Mucosa of rectum (tissue), 2 donors: ENCODE results near the gene HMGB2.
A peak's percentile ranks its signal among the peaks of the same experiment; 100 is the strongest.

ENCODE experiments used
- H3K27ac ChIP-seq, 2 donors: one replicate each; pipeline ENCODE4 v1.7.0; 2013; ENCODE audit warnings: inconsistent platforms in 2 of 2, low read depth in 2 of 2, low read length in 2 of 2
- H3K27me3 ChIP-seq, 2 donors: one replicate each; pipeline ENCODE4 v1.7.0; 2013; ENCODE audit warnings: low read length in 2 of 2; ENCODE audit not compliant: control insufficient read depth in 2 of 2, insufficient read depth in 2 of 2
- H3K36me3 ChIP-seq, 2 donors: one replicate each; pipeline ENCODE4 v1.7.0; 2013; ENCODE audit warnings: low read length in 2 of 2; ENCODE audit not compliant: control insufficient read depth in 2 of 2, insufficient read depth in 2 of 2
- H3K4me1 ChIP-seq, 2 donors: one replicate each; pipeline ENCODE4 v1.7.0; 2013; ENCODE audit warnings: low read length in 2 of 2, mild to moderate bottlenecking in 1 of 2; ENCODE audit not compliant: control insufficient read depth in 2 of 2, insufficient read depth in 2 of 2
- H3K4me3 ChIP-seq, 2 donors: one replicate each; pipeline ENCODE4 v1.7.0; 2013; ENCODE audit warnings: low read length in 2 of 2
- H3K9ac ChIP-seq, 2 donors: one replicate each; pipeline ENCODE4 v1.7.0; 2013; ENCODE audit warnings: low read length in 2 of 2, low read depth in 1 of 2, mild to moderate bottlenecking in 1 of 2
- H3K9me3 ChIP-seq, 2 donors: one replicate each; pipeline ENCODE4 v1.7.0; 2013; ENCODE audit warnings: low read length in 2 of 2; ENCODE audit not compliant: control insufficient read depth in 2 of 2
- donor health status: healthy.
- donor health status: Normal muscosa, but diverticular disease.

HMGB2 gene

GRCh38 chr4:173337463-173337862, 3.3 kb upstream of the HMGB2 start:
- H3K27me3 ChIP-seq = no peaks in the 10 kb centered on the region
- H3K9me3 ChIP-seq = no peaks in the 10 kb centered on the region
- no peak overlapping the region for H3K9ac ChIP-seq
- no peak overlapping the region for H3K27ac ChIP-seq
- H3K36me3 ChIP-seq = no peaks in the 10 kb centered on the region
- H3K4me3 ChIP-seq = no peak overlapping the region
- peaks cover 9% of the 10 kb centered on the region in 2 donors for H3K4me1 ChIP-seq

- Histone ChIP-seq H3K9me3 (no peaks in the 10 kb centered on the region), H3K36me3 (peaks cover 4% of the 10 kb centered on the region in 2 donors), H3K4me1 (peaks cover 9 to 15% of the 10 kb centered on the region in 2 donors), H3K27me3 (no peaks in the 10 kb centered on the region), H3K27ac (peak overlapping the region; percentile 79 to 100), H3K9ac (peak overlapping the region; percentile 61 to 75), H3K4me3 (peak overlapping the region; percentile 95 to 99)
Measured at GRCh38 chr4:173334891-173335752, 964 bp upstream of the HMGB2 start.

- Histone ChIP-seq H3K4me1 (peaks cover 9 to 15% of the 10 kb centered on the region in 2 donors), H3K9me3 (no peaks in the 10 kb centered on the region), H3K9ac (peak overlapping the region; percentile 98 to 100), H3K36me3 (peaks cover 8 to 12% of the 10 kb centered on the region in 2 donors), H3K27ac (peak overlapping the region; percentile 99 to 100), H3K27me3 (no peaks in the 10 kb centered on the region), H3K4me3 (peak overlapping the region; percentile 95 to 99)
Measured at GRCh38 chr4:173333658-173334084, 487 bp downstream of the HMGB2 start.

- Histone ChIP-seq H3K4me1 (peaks cover 9 to 15% of the 10 kb centered on the region in 2 donors), H3K4me3 (peak overlapping the region; percentile 91 to 99), H3K27ac (peak overlapping the region; percentile 99 to 100), H3K9ac (peak overlapping the region; percentile 61 to 100), H3K9me3 (no peaks in the 10 kb centered on the region), H3K36me3 (peaks cover 12 to 13% of the 10 kb centered on the region in 2 donors), H3K27me3 (no peaks in the 10 kb centered on the region)
Measured at GRCh38 chr4:173332963-173333657, 1.0 kb downstream of the HMGB2 start.

GRCh38 chr4:173332021-173332487, 2.1 kb downstream of the HMGB2 start:
- peak overlapping the region; percentile 91 to 99 for H3K4me3 ChIP-seq
- H3K27me3 ChIP-seq = no peaks in the 10 kb centered on the region
- peaks cover 12 to 13% of the 10 kb centered on the region in 2 donors for H3K36me3 ChIP-seq
- H3K9me3 ChIP-seq = no peaks in the 10 kb centered on the region
- peak overlapping the region in 1 of 2 donors; percentile 3 for H3K27ac ChIP-seq
- peaks cover 9 to 15% of the 10 kb centered on the region in 2 donors for H3K4me1 ChIP-seq
- H3K9ac ChIP-seq = peak overlapping the region in 1 of 2 donors; percentile 100

- Histone ChIP-seq H3K9ac (no peak overlapping the region), H3K36me3 (peaks cover 12 to 13% of the 10 kb centered on the region in 2 donors), H3K27me3 (no peaks in the 10 kb centered on the region), H3K9me3 (no peaks in the 10 kb centered on the region), H3K4me3 (no peak overlapping the region), H3K4me1 (peaks cover 9 to 15% of the 10 kb centered on the region in 2 donors), H3K27ac (no peak overlapping the region)
Measured at GRCh38 chr4:173330590-173330989, 3.6 kb downstream of the HMGB2 start.

GRCh38 chr4:173328236-173328901, 5.8 kb downstream of the HMGB2 start:
- Histone ChIP-seq H3K9me3 (no peaks in the 10 kb centered on the region), H3K4me3 (no peak overlapping the region), H3K36me3 (peaks cover 16 to 17% of the 10 kb centered on the region in 2 donors), H3K27me3 (no peaks in the 10 kb centered on the region), H3K4me1 (peaks cover 6 to 15% of the 10 kb centered on the region in 2 donors), H3K27ac (no peak overlapping the region), H3K9ac (no peak overlapping the region)

- no peaks in the 10 kb centered on the region for H3K4me1 ChIP-seq
- H3K27ac ChIP-seq = no peak overlapping the region
- H3K27me3 ChIP-seq = no peaks in the 10 kb centered on the region
- no peak overlapping the region for H3K4me3 ChIP-seq
- peaks cover 26 to 28% of the 10 kb centered on the region in 2 donors for H3K36me3 ChIP-seq
- H3K9me3 ChIP-seq = no peaks in the 10 kb centered on the region
- H3K9ac ChIP-seq = no peak overlapping the region
Measured at GRCh38 chr4:173325007-173325736, 9.0 kb downstream of the HMGB2 start.

GRCh38 chr4:173319696-173320095, 14.5 kb downstream of the HMGB2 start:
- peaks cover 37 to 42% of the 10 kb centered on the region in 2 donors for H3K36me3 ChIP-seq
- H3K9me3 ChIP-seq = no peaks in the 10 kb centered on the region
- no peak overlapping the region for H3K9ac ChIP-seq
- H3K27me3 ChIP-seq = no peaks in the 10 kb centered on the region
- no peak overlapping the region for H3K27ac ChIP-seq
- no peak overlapping the region for H3K4me3 ChIP-seq
- no peaks in the 10 kb centered on the region for H3K4me1 ChIP-seq
